H1 (cell line): ENCODE data around the gene ODC1. TPM values are rescaled to one million over a fixed set of nuclear protein-coding genes. Genes with fewer than 3 reads are reported as not detected.

Experiments used
- CTCF ChIA-PET: fragments of 300-600 bp; sonication (Branson Sonifier 250); formaldehyde crosslinking; loops from one replicate; lab custom pipeline; 2021; ENCODE audit not compliant: partially characterized antibody; lab: Charles Lee
- POLR2A ChIA-PET: fragments of 300-600 bp; sonication (Branson Sonifier 250); formaldehyde crosslinking; loops from one replicate; lab custom pipeline; 2021; ENCODE audit warnings: inconsistent platforms; ENCODE audit not compliant: partially characterized antibody; lab: Charles Lee
- DNase-seq, 2 experiments: peaks; one replicate each; pipeline versions ENCODE4 v3.0.0 to v3.0.0-alpha.2; 2010 to 2022; ENCODE audit warnings: low spot score in 2 of 2, low read depth in 1 of 2, mixed read lengths in 1 of 2
- FAIRE-seq: peaks from 2 replicates; lab custom pipeline; 2011; peaks lifted over from hg19 to GRCh38; lab: Jason Lieb, UNC
- H2AFZ ChIP-seq: 2 replicates; pipeline ENCODE4 v1.8.1; 2012; ENCODE audit warnings: low read length, inconsistent platforms
- H2AK5ac ChIP-seq: 2 replicates; pipeline ENCODE4 v1.6.1; 2013; ENCODE audit warnings: low read depth, low read length
- H2BK120ac ChIP-seq: replicated peaks from 2 replicates; pipeline ENCODE3; 2013; ENCODE audit warnings: low read depth, low read length, inconsistent platforms
- H2BK12ac ChIP-seq: 2 replicates; pipeline ENCODE4 v1.6.1; 2013; ENCODE audit warnings: low read depth, low read length
- H2BK15ac ChIP-seq: 2 replicates; pipeline ENCODE4 v1.6.1; 2013; ENCODE audit warnings: low read length
- H2BK20ac ChIP-seq: 2 replicates; pipeline ENCODE4 v1.6.1; 2013; ENCODE audit warnings: low read length
- H2BK5ac ChIP-seq: 2 replicates; pipeline ENCODE4 v1.6.1; 2013; ENCODE audit warnings: low read depth, low read length
- H3K14ac ChIP-seq: 2 replicates; pipeline ENCODE4 v1.6.1; 2013; ENCODE audit warnings: inconsistent platforms; ENCODE audit not compliant: insufficient read length
- H3K18ac ChIP-seq: 2 replicates; pipeline ENCODE4 v1.6.1; 2013; ENCODE audit warnings: low read length; ENCODE audit errors: extremely low read depth
- H3K23ac ChIP-seq: 2 replicates; pipeline ENCODE4 v1.6.1; 2013; ENCODE audit warnings: inconsistent platforms; ENCODE audit not compliant: insufficient read length
- H3K23me2 ChIP-seq: 2 replicates; pipeline ENCODE4 v1.6.1; 2013; ENCODE audit warnings: low read depth, low read length
- H3K27ac ChIP-seq: 2 replicates; pipeline ENCODE4 v1.6.1; 2011; ENCODE audit warnings: low read depth, low read length, inconsistent platforms
- H3K27me3 ChIP-seq, 4 experiments: replicated peaks in 1 of 4; 1 replicate in 1 of 4; 2 replicates in 3 of 4; pipeline versions ENCODE4 v1.6.1 to v1.8.1; 2011 to 2013; ENCODE audit warnings: low read length in 3 of 4, mild to moderate bottlenecking in 3 of 4, inconsistent platforms in 2 of 4, mixed read lengths in 2 of 4, moderate library complexity in 1 of 4; ENCODE audit not compliant: control insufficient read depth in 3 of 4, insufficient read depth in 3 of 4; ENCODE audit errors: extremely low read depth in 1 of 4
- H3K36me3 ChIP-seq, 4 experiments: 2 replicates each; pipeline versions ENCODE4 v1.6.1 to v1.8.1; 2011 to 2013; ENCODE audit warnings: mild to moderate bottlenecking in 4 of 4, low read length in 3 of 4, moderate library complexity in 2 of 4, control low read depth in 1 of 4, inconsistent platforms in 1 of 4; ENCODE audit not compliant: insufficient read depth in 4 of 4, control insufficient read depth in 2 of 4
- H3K4ac ChIP-seq: replicated peaks from 2 replicates; pipeline ENCODE3; 2013; ENCODE audit warnings: low read length, low read depth, mixed read lengths, inconsistent platforms; ENCODE audit not compliant: insufficient read length
- H3K4me1 ChIP-seq, 4 experiments: replicated peaks in 1 of 4; 1 replicate in 1 of 4; 2 replicates in 3 of 4; pipeline versions ENCODE4 v1.6.1 to v1.8.1; 2011 to 2013; ENCODE audit warnings: low read length in 3 of 4, inconsistent platforms in 2 of 4, mixed read lengths in 1 of 4; ENCODE audit not compliant: insufficient read depth in 4 of 4, control insufficient read depth in 3 of 4
- H3K4me2 ChIP-seq, 2 experiments: 2 replicates each; pipeline versions ENCODE4 v1.6.1 to v1.8.1; 2011 to 2013; ENCODE audit warnings: low read depth in 2 of 2, low read length in 2 of 2, control low read depth in 1 of 2, inconsistent platforms in 1 of 2, mild to moderate bottlenecking in 1 of 2; ENCODE audit not compliant: insufficient read depth in 1 of 2
- H3K4me3 ChIP-seq, 4 experiments: fragments of 200-600, 300-600 bp in 1 of 4; sonication (generic), shearing (Covaris generic), sonication (Bioruptor Twin) in 1 of 4; 2 replicates each; pipeline versions ENCODE4 v1.5.1 to v1.8.1; 2011 to 2016; ENCODE audit warnings: low read length in 4 of 4, low read depth in 3 of 4, control low read depth in 2 of 4, inconsistent platforms in 2 of 4, mild to moderate bottlenecking in 2 of 4, mixed read lengths in 1 of 4, moderate library complexity in 1 of 4; ENCODE audit not compliant: insufficient read depth in 2 of 4; ENCODE audit errors: extremely low read depth in 1 of 4
- H3K56ac ChIP-seq: replicated peaks from 2 replicates; pipeline ENCODE3; 2013; ENCODE audit warnings: low read depth, mild to moderate bottlenecking, mixed read lengths, low read length, inconsistent platforms; ENCODE audit not compliant: insufficient read length
- H3K79me1 ChIP-seq: 2 replicates; pipeline ENCODE4 v1.6.1; 2013; ENCODE audit warnings: low read depth, low read length, control low read depth
- H3K79me2 ChIP-seq, 2 experiments: 2 replicates each; pipeline versions ENCODE4 v1.6.1 to v1.8.1; 2012 to 2013; ENCODE audit warnings: low read length in 2 of 2, mild to moderate bottlenecking in 2 of 2, inconsistent platforms in 1 of 2; ENCODE audit not compliant: insufficient read depth in 2 of 2, control insufficient read depth in 1 of 2
- H3K9ac ChIP-seq, 4 experiments: replicated peaks in 1 of 4; 1 replicate in 1 of 4; 2 replicates in 3 of 4; pipeline versions ENCODE4 v1.6.1 to v1.8.1; 2011 to 2013; ENCODE audit warnings: low read depth in 3 of 4, low read length in 3 of 4, control low read depth in 2 of 4, mild to moderate bottlenecking in 2 of 4, moderate library complexity in 2 of 4, inconsistent platforms in 1 of 4; ENCODE audit errors: extremely low read depth in 1 of 4
- H3K9me3 ChIP-seq, 2 experiments: 2 replicates each; pipeline versions ENCODE4 v1.6.1 to v1.8.1; 2012 to 2013; ENCODE audit warnings: mild to moderate bottlenecking in 2 of 2, moderate library complexity in 2 of 2, control low read depth in 1 of 2, inconsistent platforms in 1 of 2, low read depth in 1 of 2, low read length in 1 of 2, mixed read lengths in 1 of 2; ENCODE audit not compliant: insufficient read depth in 2 of 2
- H4K20me1 ChIP-seq, 2 experiments: replicated peaks in 1 of 2; 2 replicates each; pipeline versions ENCODE3 to v1.8.1; 2011 to 2013; ENCODE audit warnings: inconsistent platforms in 2 of 2, low read length in 2 of 2, mild to moderate bottlenecking in 1 of 2; ENCODE audit not compliant: insufficient read depth in 2 of 2, control insufficient read depth in 1 of 2
- H4K5ac ChIP-seq: 2 replicates; pipeline ENCODE4 v1.6.1; 2013; ENCODE audit warnings: low read length, low read depth, mixed read lengths, inconsistent platforms; ENCODE audit not compliant: insufficient read length
- H4K8ac ChIP-seq: 2 replicates; pipeline ENCODE4 v1.8.0; 2013; ENCODE audit warnings: mild to moderate bottlenecking, moderate library complexity, low read length, inconsistent platforms; ENCODE audit not compliant: insufficient read depth; ENCODE audit errors: extremely low read depth
- H4K91ac ChIP-seq: replicated peaks from 2 replicates; pipeline ENCODE3; 2013; ENCODE audit warnings: low read length, mixed read lengths, inconsistent platforms; ENCODE audit not compliant: insufficient read length
- GABPA ChIP-seq: IDR thresholded peaks from 2 replicates; pipeline ENCODE4 v1.6.1; 2011; ENCODE audit warnings: mild to moderate bottlenecking, low read length, moderate library complexity, borderline replicate concordance; ENCODE audit not compliant: insufficient read depth
- JUND ChIP-seq: IDR thresholded peaks from 2 replicates; pipeline ENCODE4 v1.6.1; 2011; ENCODE audit warnings: mild to moderate bottlenecking, improper control_type of control experiment, low read length
- SP4 ChIP-seq: IDR thresholded peaks from 2 replicates; pipeline ENCODE4 v1.6.1; 2012; ENCODE audit warnings: low read length, inconsistent platforms
- TCF12 ChIP-seq: IDR thresholded peaks from 2 replicates; pipeline ENCODE4 v1.6.1; 2011; ENCODE audit warnings: low read depth, mild to moderate bottlenecking, low read length
- WGBS, 2 experiments: shearing (Covaris generic) in 1 of 2; methylation state at CpG; one replicate each; pipeline versions ENCODE4 v1.1.6 to v1.1.7; 2013 to 2015; ENCODE audit warnings: low lambda C conversion rate in 2 of 2, mixed read lengths in 2 of 2, inconsistent platforms in 1 of 2, low coverage in 1 of 2, missing lambda C conversion rate in 1 of 2; ENCODE audit not compliant: insufficient replicate concordance in 2 of 2, insufficient coverage in 1 of 2, insufficient read length in 1 of 2; ENCODE audit errors: extremely low coverage in 1 of 2, missing lambda C conversion rate in 1 of 2; 5-methylcytosine and 5-hydroxymethylcytosine counted together
- polyA plus RNA-seq, 7 experiments: library from polyadenylated mRNA; depleted of rRNA in 3 of 7; stranded (reverse) in 5 of 7; unstranded in 2 of 7; fragments of >200 nt in 5 of 7; fragments of 200-250 nt in 2 of 7; gene quantifications; 1 replicate in 5 of 7; 2 replicates in 1 of 7; 4 replicates in 1 of 7; pipeline versions ENCODE4 v1.2.1 to v1.2.3, GENCODE V29; 2011 to 2013; ENCODE audit warnings: missing spikeins in 2 of 7, mixed read lengths in 2 of 7
- total RNA-seq: library from RNA; stranded (reverse); fragmentation: NEBNext Ultra II Directional; extraction: Animal tissue kit (Norgen Biotek cat#: 25700); gene quantifications from 2 replicates; pipeline ENCODE4 v1.2.1, GENCODE V29; 2021

Gene ODC1
- total and polyA plus RNA-seq, 2 of the 8 experiments (the other 6 are each of a cell fraction or from before 2014, with no cell fraction given), result 57.2 to 76.7 TPM

GRCh38 chr2:10396464-10396863, 51.7 kb downstream of the ODC1 start:
- H3K4me2 ChIP-seq, result no peak overlapping the region
- H4K8ac ChIP-seq, result no peak overlapping the region
- ChIA-PET CTCF (interaction anchor here (0.9 to 6.3 kb wide), 4 partner anchors 12 to 90 kb away, joined by 3 to 48 read pairs (median 10); no protein-coding TSS in a partner anchor), POLR2A (no interaction called here)
- peaks cover 4% of the 10 kb centered on the region; the same call in 1 of the 2 replicates for H3K23me2 ChIP-seq
- no peak overlapping the region for H3K4ac ChIP-seq
- no peak overlapping the region for H3K27ac ChIP-seq
- H3K36me3 ChIP-seq, result no peaks in the 10 kb centered on the region
- H3K4me1 ChIP-seq, result peaks cover 4 to 14% (median 6%) of the 10 kb centered on the region in 4 experiments; a peak in 5 of 7 replicates
- no peaks in the 10 kb centered on the region; the same call in none of the 2 replicates for H3K79me1 ChIP-seq
- no peak overlapping the region for H2BK12ac ChIP-seq
- DNase-seq, result no peak
- no peak overlapping the region; the same call in 1 of the 2 replicates for H2BK5ac ChIP-seq
- H4K20me1 ChIP-seq, result no peaks in the 10 kb centered on the region
- no peaks in the 10 kb centered on the region for H3K9me3 ChIP-seq
- no peak overlapping the region for H2BK20ac ChIP-seq
- H3K56ac ChIP-seq, result no peak overlapping the region
- H4K5ac ChIP-seq, result no peak overlapping the region
- no peak overlapping the region for H3K18ac ChIP-seq
- no peak overlapping the region for H4K91ac ChIP-seq
- H3K23ac ChIP-seq, result no peak overlapping the region
- H2AK5ac ChIP-seq, result no peak overlapping the region
- no peak for FAIRE-seq
- no peaks in the 10 kb centered on the region for H3K79me2 ChIP-seq
- H2BK15ac ChIP-seq, result no peak overlapping the region
- peak overlapping the region in 1 of 4 experiments; percentile 10; a peak in 1 of 7 replicates for H3K9ac ChIP-seq
- H3K27me3 ChIP-seq, result no peaks in the 10 kb centered on the region
- H3K4me3 ChIP-seq, result no peak overlapping the region
- no peak overlapping the region for H2BK120ac ChIP-seq
- no peak overlapping the region for H2AFZ ChIP-seq
- no peak overlapping the region for H3K14ac ChIP-seq
- 91% methylated on average over 13 of the region's 13 CpGs; no CpG with 5 or more reads in 1 of the 2 experiments for WGBS, 2 experiments
- no peak for TF ChIP-seq GABPA
- no peak for TF ChIP-seq JUND
- TF ChIP-seq TCF12, result no peak
- no peak for TF ChIP-seq SP4
